OCI-LY3 (cell line): Measurements from ENCODE around the gene IL17B.

Source experiments
- H2AFZ ChIP-seq: fragments of 200-600, 300-600 bp; shearing (Covaris generic); 2 replicates; pipeline ENCODE4 v1.6.0; 2014; ENCODE audit warnings: antibody characterized with exemption, low read depth, low read length
- H3K27ac ChIP-seq: fragments of 200-600, 300-600 bp; sonication (generic); 2 replicates; pipeline ENCODE4 v1.5.1; 2014; ENCODE audit warnings: mild to moderate bottlenecking, low read length, moderate library complexity, mixed read lengths
- H3K27me3 ChIP-seq: fragments of 200-600, 300-600 bp; sonication (generic); 2 replicates; pipeline ENCODE4 v1.6.1; 2014; ENCODE audit warnings: low read depth, low read length, mixed read lengths
- H3K36me3 ChIP-seq: fragments of 200-600, 300-600 bp; sonication (generic); replicated peaks from 2 replicates; pipeline ENCODE3; 2014; ENCODE audit warnings: low read depth, low read length, mixed read lengths
- H3K4me1 ChIP-seq: fragments of 300-600, 200-600 bp; sonication (generic); 2 replicates; pipeline ENCODE4 v1.6.1; 2014; ENCODE audit warnings: low read length, mixed read lengths
- H3K4me2 ChIP-seq: fragments of 200-600, 300-600 bp; sonication (generic); 2 replicates; pipeline ENCODE4 v1.6.1; 2014; ENCODE audit warnings: low read length, mixed read lengths
- H3K4me3 ChIP-seq: fragments of 300-600, 200-600 bp; sonication (generic); 2 replicates; pipeline ENCODE4 v1.5.1; 2014; ENCODE audit warnings: antibody characterized with exemption, mild to moderate bottlenecking, low read length, moderate library complexity
- H3K79me2 ChIP-seq: fragments of 300-600, 200-600 bp; shearing (Covaris generic); 2 replicates; pipeline ENCODE4 v1.6.1; 2014; ENCODE audit warnings: mild to moderate bottlenecking, low read length, mixed read lengths
- H3K9ac ChIP-seq: fragments of 300-600, 200-600 bp; shearing (Covaris generic); 2 replicates; pipeline ENCODE4 v1.6.0; 2014; ENCODE audit warnings: mild to moderate bottlenecking, low read length, moderate library complexity
- H3K9me3 ChIP-seq: fragments of 200-600, 300-600 bp; shearing (Covaris generic); 2 replicates; pipeline ENCODE4 v1.6.1; 2014; ENCODE audit warnings: low read length, mixed read lengths; ENCODE audit not compliant: insufficient read depth
- H4K20me1 ChIP-seq: fragments of 200-600, 300-600 bp; sonication (generic); 2 replicates; pipeline ENCODE4 v1.6.1; 2016; ENCODE audit warnings: low read length, mixed read lengths; ENCODE audit not compliant: insufficient read depth
- EZH2phosphoT487 ChIP-seq: fragments of 200-600 bp; shearing (Covaris generic); IDR thresholded peaks from 2 replicates; pipeline ENCODE4 v1.6.1; 2018; ENCODE audit warnings: antibody characterized with exemption, mixed run types, low read depth
- TF ChIP-seq, protein P1 (sequence below): fragments of 200-600, 300-600 bp; sonication (generic); IDR thresholded peaks from 2 replicates; pipeline ENCODE4 v1.5.1; 2014; ENCODE audit warnings: antibody characterized with exemption, low read length, low read depth

The IL17B gene, protein sequence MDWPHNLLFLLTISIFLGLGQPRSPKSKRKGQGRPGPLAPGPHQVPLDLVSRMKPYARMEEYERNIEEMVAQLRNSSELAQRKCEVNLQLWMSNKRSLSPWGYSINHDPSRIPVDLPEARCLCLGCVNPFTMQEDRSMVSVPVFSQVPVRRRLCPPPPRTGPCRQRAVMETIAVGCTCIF

DNA sequence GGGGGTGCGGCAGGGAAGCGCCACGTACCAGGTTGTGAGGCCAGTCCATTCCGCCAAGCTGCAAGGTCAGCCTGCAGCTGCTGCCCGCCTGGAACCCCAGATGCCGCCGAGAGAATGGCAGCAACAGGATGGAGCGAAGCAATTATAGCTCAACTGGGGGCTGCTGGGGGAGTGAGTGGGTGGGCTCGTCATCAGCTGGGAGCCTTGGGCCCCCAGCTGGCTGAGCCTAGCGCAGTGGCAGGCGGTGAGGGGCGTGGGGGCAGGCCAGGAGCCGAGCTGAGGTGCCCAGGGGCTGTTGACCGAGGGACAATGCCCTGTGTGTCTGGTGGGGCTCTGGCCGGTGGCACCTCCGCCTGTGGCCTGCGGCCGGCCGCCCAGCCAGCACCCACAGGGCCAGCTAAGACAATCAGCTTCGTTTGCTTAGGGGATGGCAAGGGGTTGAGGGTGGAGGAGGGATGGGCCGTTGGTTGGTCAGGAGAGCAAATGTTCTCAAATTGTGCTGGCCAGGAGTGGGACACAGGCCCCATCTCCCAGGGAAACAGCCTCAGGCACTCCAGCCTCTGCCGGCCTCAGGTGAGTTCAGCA is at the start of gene IL17B:
IL17B (minus strand) TSS at position 116 of the 585 bp plus-strand sequence; CDS start at position 49, 67 bp downstream.
- H3K79me2 ChIP-seq, result no peaks in the 10 kb centered on the region
- no peak within 1 kb of the TSS for H2AFZ ChIP-seq
- H3K4me3 ChIP-seq, result no peak within 1 kb of the TSS
- H3K4me2 ChIP-seq, result no peak within 1 kb of the TSS
- no peak for TF ChIP-seq EZH2phosphoT487
- TF ChIP-seq, protein P1, sequence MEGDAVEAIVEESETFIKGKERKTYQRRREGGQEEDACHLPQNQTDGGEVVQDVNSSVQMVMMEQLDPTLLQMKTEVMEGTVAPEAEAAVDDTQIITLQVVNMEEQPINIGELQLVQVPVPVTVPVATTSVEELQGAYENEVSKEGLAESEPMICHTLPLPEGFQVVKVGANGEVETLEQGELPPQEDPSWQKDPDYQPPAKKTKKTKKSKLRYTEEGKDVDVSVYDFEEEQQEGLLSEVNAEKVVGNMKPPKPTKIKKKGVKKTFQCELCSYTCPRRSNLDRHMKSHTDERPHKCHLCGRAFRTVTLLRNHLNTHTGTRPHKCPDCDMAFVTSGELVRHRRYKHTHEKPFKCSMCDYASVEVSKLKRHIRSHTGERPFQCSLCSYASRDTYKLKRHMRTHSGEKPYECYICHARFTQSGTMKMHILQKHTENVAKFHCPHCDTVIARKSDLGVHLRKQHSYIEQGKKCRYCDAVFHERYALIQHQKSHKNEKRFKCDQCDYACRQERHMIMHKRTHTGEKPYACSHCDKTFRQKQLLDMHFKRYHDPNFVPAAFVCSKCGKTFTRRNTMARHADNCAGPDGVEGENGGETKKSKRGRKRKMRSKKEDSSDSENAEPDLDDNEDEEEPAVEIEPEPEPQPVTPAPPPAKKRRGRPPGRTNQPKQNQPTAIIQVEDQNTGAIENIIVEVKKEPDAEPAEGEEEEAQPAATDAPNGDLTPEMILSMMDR, result no peak
- no peaks in the 10 kb centered on the region for H3K9me3 ChIP-seq
- no peak within 1 kb of the TSS for H3K9ac ChIP-seq
- H3K4me1 ChIP-seq, result no peaks in the 10 kb centered on the region
- H3K36me3 ChIP-seq, result no peaks in the 10 kb centered on the region
- no peaks in the 10 kb centered on the region for H4K20me1 ChIP-seq
- H3K27ac ChIP-seq, result no peak within 1 kb of the TSS
- no peaks in the 10 kb centered on the region for H3K27me3 ChIP-seq

DNA sequence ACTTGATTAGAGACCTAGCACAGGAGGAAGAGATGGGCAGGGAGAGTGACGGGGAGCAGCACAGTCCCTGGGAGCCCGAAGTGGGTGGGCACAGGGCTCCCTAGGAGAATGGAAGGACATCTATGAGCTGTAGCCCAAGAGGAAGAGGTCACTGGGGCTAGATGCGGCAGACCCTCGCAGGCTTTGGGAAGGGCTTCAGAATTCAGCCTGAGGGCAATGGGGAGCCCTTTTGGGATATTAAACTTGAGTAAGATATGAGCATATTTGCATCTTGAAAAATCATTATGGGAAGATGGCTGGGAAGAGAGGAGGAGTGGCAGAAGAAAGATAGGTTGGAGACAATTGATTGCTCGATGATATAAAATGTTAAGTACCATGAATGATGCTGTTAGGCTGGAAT is 48.9 kb upstream of the IL17B start:
- Histone ChIP-seq H3K27ac (no peak overlapping the region), H2AFZ (no peak overlapping the region), H3K4me1 (no peaks in the 10 kb centered on the region), H4K20me1 (no peaks in the 10 kb centered on the region), H3K36me3 (no peaks in the 10 kb centered on the region), H3K4me3 (no peak overlapping the region), H3K4me2 (no peak overlapping the region), H3K9me3 (no peaks in the 10 kb centered on the region), H3K27me3 (no peaks in the 10 kb centered on the region), H3K79me2 (no peaks in the 10 kb centered on the region), H3K9ac (no peak overlapping the region)
- no peak for TF ChIP-seq EZH2phosphoT487
- TF ChIP-seq, protein P1, result no peak

DNA sequence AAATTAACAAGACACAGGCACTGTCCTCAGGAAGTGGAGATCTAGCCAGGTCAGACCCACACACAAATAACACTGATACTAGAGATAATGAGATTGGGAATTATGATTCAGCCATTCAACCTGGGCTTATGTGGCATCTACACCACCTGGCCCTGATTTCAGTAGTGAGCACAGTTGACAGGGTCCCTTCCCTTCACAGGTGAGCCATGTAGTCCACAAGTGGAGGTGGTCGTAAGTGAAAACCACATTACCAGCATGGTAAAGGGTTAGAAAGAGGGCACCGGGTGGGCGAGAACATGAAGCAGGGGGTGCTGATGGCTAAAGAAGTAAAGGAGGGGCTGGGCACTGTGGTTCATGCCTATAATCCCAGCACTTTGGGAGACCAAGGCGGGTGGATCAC is 48.3 kb upstream of the IL17B start:
- no peak overlapping the region for H3K4me3 ChIP-seq
- no peak overlapping the region for H3K27ac ChIP-seq
- no peak overlapping the region for H3K4me2 ChIP-seq
- no peak for TF ChIP-seq EZH2phosphoT487
- TF ChIP-seq, protein P1, result no peak
- H3K9ac ChIP-seq, result no peak overlapping the region
- H3K36me3 ChIP-seq, result no peaks in the 10 kb centered on the region
- no peaks in the 10 kb centered on the region for H3K79me2 ChIP-seq
- H3K9me3 ChIP-seq, result no peaks in the 10 kb centered on the region
- no peaks in the 10 kb centered on the region for H3K27me3 ChIP-seq
- no peaks in the 10 kb centered on the region for H4K20me1 ChIP-seq
- no peak overlapping the region for H2AFZ ChIP-seq
- H3K4me1 ChIP-seq, result no peaks in the 10 kb centered on the region

DNA sequence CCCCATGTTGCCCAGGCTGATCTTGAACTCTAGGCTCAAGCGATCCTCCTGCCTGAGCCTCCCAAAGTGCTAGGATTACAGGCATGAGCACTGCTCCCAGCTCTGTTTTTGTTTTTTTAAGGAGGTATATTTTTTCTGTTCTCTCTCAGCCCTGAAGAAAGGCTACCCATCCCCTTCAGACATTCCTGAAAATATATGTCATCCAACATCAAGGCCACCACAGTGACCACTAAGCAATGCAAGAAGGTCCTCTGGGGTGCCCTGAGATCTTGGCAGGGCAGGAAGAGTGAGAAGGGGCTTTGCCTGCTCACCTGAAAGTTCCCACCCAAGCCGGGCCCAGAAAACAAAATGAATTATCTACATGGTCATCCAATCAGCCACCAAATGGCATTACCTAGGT is 47.8 kb upstream of the IL17B start:
- Histone ChIP-seq H3K4me1 (no peaks in the 10 kb centered on the region), H3K36me3 (no peaks in the 10 kb centered on the region)

More for the DNA sequence above, 47.8 kb upstream of the IL17B start:
- Histone ChIP-seq H3K9me3 (no peaks in the 10 kb centered on the region), H3K27me3 (no peaks in the 10 kb centered on the region), H3K4me3 (no peak overlapping the region), H2AFZ (no peak overlapping the region), H4K20me1 (no peaks in the 10 kb centered on the region), H3K27ac (no peak overlapping the region), H3K79me2 (no peaks in the 10 kb centered on the region), H3K4me2 (no peak overlapping the region), H3K9ac (no peak overlapping the region)
- TF ChIP-seq EZH2phosphoT487, result no peak
- TF ChIP-seq, protein P1, result no peak
